H9 (cell line): ENCODE data around the gene HNRNPLL. TPM values are rescaled to one million over a fixed set of nuclear protein-coding genes. Genes with fewer than 3 reads are reported as not detected.

Source experiments
- DNase-seq: peaks from one replicate; pipeline ENCODE4 v3.0.0-alpha.2; 2017
- H2AFZ ChIP-seq: one replicate; pipeline ENCODE4 v1.6.1; 2013; ENCODE audit warnings: mild to moderate bottlenecking, low read length, control low read depth, moderate library complexity
- H2AK5ac ChIP-seq: 2 replicates; pipeline ENCODE4 v1.6.1; 2013; ENCODE audit warnings: low read length, control low read depth, mixed read lengths; ENCODE audit not compliant: insufficient read length
- H2BK120ac ChIP-seq: one replicate; pipeline ENCODE4 v1.6.1; 2013; ENCODE audit warnings: low read depth, mild to moderate bottlenecking, low read length, control low read depth, inconsistent platforms; ENCODE audit not compliant: poor library complexity, severe bottlenecking
- H2BK12ac ChIP-seq: 2 replicates; pipeline ENCODE4 v1.6.1; 2013; ENCODE audit warnings: low read length, control low read depth, mixed read lengths, low read depth; ENCODE audit not compliant: insufficient read length
- H2BK15ac ChIP-seq: 2 replicates; pipeline ENCODE4 v1.6.1; 2013; ENCODE audit warnings: low read depth, low read length, control low read depth
- H2BK20ac ChIP-seq: one replicate; pipeline ENCODE4 v1.6.1; 2013; ENCODE audit warnings: low read depth, mild to moderate bottlenecking, low read length, control low read depth, inconsistent platforms; ENCODE audit not compliant: poor library complexity, severe bottlenecking
- H2BK5ac ChIP-seq: 2 replicates; pipeline ENCODE4 v1.6.1; 2013; ENCODE audit warnings: low read length, control low read depth, mixed read lengths; ENCODE audit not compliant: insufficient read length
- H3K14ac ChIP-seq: 2 replicates; pipeline ENCODE4 v1.6.1; 2013; ENCODE audit warnings: low read length, control low read depth; ENCODE audit not compliant: insufficient read depth
- H3K18ac ChIP-seq: 2 replicates; pipeline ENCODE4 v1.6.1; 2013; ENCODE audit warnings: low read depth, mild to moderate bottlenecking, mixed read lengths, low read length, control low read depth; ENCODE audit not compliant: insufficient read length
- H3K23ac ChIP-seq: 2 replicates; pipeline ENCODE4 v1.6.1; 2013; ENCODE audit warnings: low read length, control low read depth, mixed read lengths, low read depth; ENCODE audit not compliant: insufficient read length
- H3K23me2 ChIP-seq: 2 replicates; pipeline ENCODE4 v1.6.1; 2013; ENCODE audit warnings: low read depth, mild to moderate bottlenecking, mixed read lengths, low read length, control low read depth; ENCODE audit not compliant: insufficient read length, poor library complexity, severe bottlenecking
- H3K27ac ChIP-seq: 2 replicates; pipeline ENCODE4 v1.5.1; 2013; ENCODE audit warnings: low read length, control low read depth, mixed read lengths, low read depth; ENCODE audit not compliant: insufficient read length
- H3K27me3 ChIP-seq: 2 replicates; pipeline ENCODE4 v1.6.1; 2013; ENCODE audit warnings: low read length, control low read depth, inconsistent platforms; ENCODE audit not compliant: insufficient read depth
- H3K4ac ChIP-seq: 2 replicates; pipeline ENCODE4 v1.6.1; 2013; ENCODE audit warnings: low read depth, mild to moderate bottlenecking, control low read depth, inconsistent platforms, low read length, moderate library complexity
- H3K4me1 ChIP-seq: 2 replicates; pipeline ENCODE4 v1.6.1; 2013; ENCODE audit warnings: low read length, control low read depth, inconsistent platforms; ENCODE audit not compliant: insufficient read depth
- H3K4me2 ChIP-seq: 2 replicates; pipeline ENCODE4 v1.6.1; 2013; ENCODE audit warnings: low read length, control low read depth, mixed read lengths; ENCODE audit not compliant: insufficient read length, insufficient read depth
- H3K56ac ChIP-seq: 2 replicates; pipeline ENCODE4 v1.6.1; 2013; ENCODE audit warnings: low read depth, mild to moderate bottlenecking, mixed read lengths, low read length, control low read depth; ENCODE audit not compliant: insufficient read length
- H3K79me1 ChIP-seq: 2 replicates; pipeline ENCODE4 v1.6.1; 2013; ENCODE audit warnings: low read depth, mild to moderate bottlenecking, moderate library complexity, low read length, control low read depth, inconsistent platforms; ENCODE audit not compliant: insufficient read depth, poor library complexity, severe bottlenecking
- H3K79me2 ChIP-seq: 2 replicates; pipeline ENCODE4 v1.6.1; 2013; ENCODE audit warnings: low read length, control low read depth, inconsistent platforms; ENCODE audit not compliant: insufficient read depth
- H3K9ac ChIP-seq: 2 replicates; pipeline ENCODE4 v1.6.1; 2013; ENCODE audit warnings: low read length, control low read depth, mixed read lengths; ENCODE audit not compliant: insufficient read length; ENCODE audit errors: extremely low read depth
- H3K9me3 ChIP-seq: one replicate; pipeline ENCODE4 v1.6.1; 2013; ENCODE audit warnings: low read depth, low read length, inconsistent platforms; ENCODE audit not compliant: control insufficient read depth
- H3T11ph ChIP-seq: one replicate; pipeline ENCODE4 v1.6.1; 2013; ENCODE audit warnings: mild to moderate bottlenecking, low read length, control low read depth, inconsistent platforms
- H4K20me1 ChIP-seq: one replicate; pipeline ENCODE4 v1.6.1; 2013; ENCODE audit not compliant: control insufficient read depth, insufficient read length, insufficient read depth
- H4K5ac ChIP-seq: 2 replicates; pipeline ENCODE4 v1.6.1; 2013; ENCODE audit warnings: low read depth, mild to moderate bottlenecking, mixed read lengths, low read length, control low read depth; ENCODE audit not compliant: insufficient read length
- H4K8ac ChIP-seq: replicated peaks from 2 replicates; pipeline ENCODE4 v1.6.1; 2013; ENCODE audit warnings: low read length, control low read depth, mixed read lengths, low read depth; ENCODE audit not compliant: insufficient read length
- H4K91ac ChIP-seq: 2 replicates; pipeline ENCODE4 v1.6.1; 2013; ENCODE audit warnings: low read depth, mild to moderate bottlenecking, moderate library complexity, mixed read lengths, low read length, control low read depth; ENCODE audit not compliant: insufficient read length
- H3K27ac Mint-ChIP-seq, 3 experiments: 2 replicates in 2 of 3; 3 replicates in 1 of 3; pipeline ENCODE4 v1.8.0; 2020 to 2021; ENCODE audit warnings: mixed read lengths in 3 of 3, mild to moderate bottlenecking in 1 of 3, moderate library complexity in 1 of 3
- H3K27me3 Mint-ChIP-seq: 2 replicates; pipeline ENCODE4 v1.8.0; 2021; ENCODE audit warnings: low read depth, mild to moderate bottlenecking, moderate library complexity, mixed read lengths
- H3K36me3 Mint-ChIP-seq, 3 experiments: 2 replicates in 2 of 3; 3 replicates in 1 of 3; pipeline ENCODE4 v1.8.0; 2020 to 2021; ENCODE audit warnings: low read depth in 3 of 3, mixed read lengths in 3 of 3; ENCODE audit not compliant: insufficient read depth in 1 of 3
- H3K4me1 Mint-ChIP-seq, 2 experiments: 2 replicates each; pipeline ENCODE4 v1.8.0; 2020; ENCODE audit warnings: mixed read lengths in 2 of 2
- H3K4me3 Mint-ChIP-seq, 2 experiments: 2 replicates in 1 of 2; 3 replicates in 1 of 2; pipeline ENCODE4 v1.8.0; 2020 to 2021; ENCODE audit warnings: mild to moderate bottlenecking in 2 of 2, mixed read lengths in 2 of 2, moderate library complexity in 1 of 2
- H3K9me3 Mint-ChIP-seq, 2 experiments: 2 replicates in 1 of 2; 3 replicates in 1 of 2; pipeline ENCODE4 v1.8.0; 2020; ENCODE audit warnings: mild to moderate bottlenecking in 2 of 2, mixed read lengths in 2 of 2, moderate library complexity in 1 of 2
- WGBS: extraction: QIAGEN DNeasy Blood & Tissue Kit; methylation state at CpG from one replicate; pipeline ENCODE4 v1.1.7; 2013; ENCODE audit warnings: missing lambda C conversion rate, low lambda C conversion rate, mixed read lengths; ENCODE audit not compliant: insufficient read length; ENCODE audit errors: extremely low coverage; 5-methylcytosine and 5-hydroxymethylcytosine counted together
- total RNA-seq: library from RNA; stranded (reverse); gene quantifications from 2 replicates; pipeline ENCODE4 v1.2.1, GENCODE V29; 2021
- TF ChIP-seq, protein P1 (sequence below): fragments of 200-600 bp; sonication (generic); conservative IDR thresholded peaks from 3 replicates; pipeline ENCODE4 v1.8.0; 2021; ENCODE audit warnings: antibody characterized with exemption, mild to moderate bottlenecking

Gene HNRNPLL
- total RNA-seq, 1 experiment from 2014 or later, result 52.3 TPM

DNA sequence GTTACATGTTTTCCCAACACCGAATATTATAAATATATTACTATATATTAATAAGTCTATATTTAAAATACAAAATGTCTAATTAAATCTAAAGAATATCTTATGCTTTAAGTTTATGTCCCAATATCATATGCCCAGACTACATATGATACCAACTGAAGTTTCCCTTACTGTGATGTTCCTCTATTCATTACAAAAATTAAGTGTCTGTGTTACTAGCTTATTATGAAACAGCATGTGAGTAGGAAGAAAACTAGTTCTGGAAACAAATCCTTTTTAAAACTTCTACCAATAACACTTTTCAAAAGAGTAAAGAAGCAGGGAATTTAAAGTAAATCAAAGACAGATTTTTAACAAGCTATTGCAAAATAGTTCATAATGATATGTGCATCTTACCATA is 17.8 kb downstream of the HNRNPLL start:
- Histone ChIP-seq H3K27me3 (no peaks in the 10 kb centered on the region), H4K8ac (no peak overlapping the region), H3T11ph (no peak overlapping the region), H2BK20ac (no peak overlapping the region), H3K79me1 (no peaks in the 10 kb centered on the region), H3K4me1 (peaks cover 2% of the 10 kb centered on the region; the same call in 1 of the 2 replicates), H2AFZ (no peak overlapping the region), H3K4me2 (no peak overlapping the region), H4K20me1 (no peaks in the 10 kb centered on the region), H4K91ac (no peak overlapping the region), H2AK5ac (no peak overlapping the region), H3K79me2 (no peaks in the 10 kb centered on the region; the same call in 1 of the 2 replicates), H3K23ac (no peak overlapping the region), H3K18ac (no peak overlapping the region), H4K5ac (no peak overlapping the region), H3K4ac (no peak overlapping the region), H3K14ac (no peak overlapping the region), H2BK15ac (no peak overlapping the region), H3K56ac (no peak overlapping the region), H3K9ac (no peak overlapping the region), H2BK5ac (no peak overlapping the region), H2BK12ac (no peak overlapping the region), H2BK120ac (no peak overlapping the region), H3K23me2 (no peaks in the 10 kb centered on the region), H3K27ac (no peak overlapping the region), H3K9me3 (no peaks in the 10 kb centered on the region)
- H3K27me3 Mint-ChIP-seq, result no peaks in the 10 kb centered on the region
- peaks cover 12 to 64% (median 61%) of the 10 kb centered on the region in 3 experiments; a peak in 6 of 7 replicates for H3K36me3 Mint-ChIP-seq
- no peak overlapping the region for H3K4me3 Mint-ChIP-seq
- DNase-seq, result no peak
- no CpG with 5 or more reads among the region's 1 CpG for WGBS
- no peak overlapping the region for H3K27ac Mint-ChIP-seq
- TF ChIP-seq, protein P1, sequence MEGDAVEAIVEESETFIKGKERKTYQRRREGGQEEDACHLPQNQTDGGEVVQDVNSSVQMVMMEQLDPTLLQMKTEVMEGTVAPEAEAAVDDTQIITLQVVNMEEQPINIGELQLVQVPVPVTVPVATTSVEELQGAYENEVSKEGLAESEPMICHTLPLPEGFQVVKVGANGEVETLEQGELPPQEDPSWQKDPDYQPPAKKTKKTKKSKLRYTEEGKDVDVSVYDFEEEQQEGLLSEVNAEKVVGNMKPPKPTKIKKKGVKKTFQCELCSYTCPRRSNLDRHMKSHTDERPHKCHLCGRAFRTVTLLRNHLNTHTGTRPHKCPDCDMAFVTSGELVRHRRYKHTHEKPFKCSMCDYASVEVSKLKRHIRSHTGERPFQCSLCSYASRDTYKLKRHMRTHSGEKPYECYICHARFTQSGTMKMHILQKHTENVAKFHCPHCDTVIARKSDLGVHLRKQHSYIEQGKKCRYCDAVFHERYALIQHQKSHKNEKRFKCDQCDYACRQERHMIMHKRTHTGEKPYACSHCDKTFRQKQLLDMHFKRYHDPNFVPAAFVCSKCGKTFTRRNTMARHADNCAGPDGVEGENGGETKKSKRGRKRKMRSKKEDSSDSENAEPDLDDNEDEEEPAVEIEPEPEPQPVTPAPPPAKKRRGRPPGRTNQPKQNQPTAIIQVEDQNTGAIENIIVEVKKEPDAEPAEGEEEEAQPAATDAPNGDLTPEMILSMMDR, result no peak
- no peaks in the 10 kb centered on the region for H3K9me3 Mint-ChIP-seq
- H3K4me1 Mint-ChIP-seq, result peaks cover 33 to 34% of the 10 kb centered on the region in 2 experiments
